Measurements from ENCODE around the gene CBFA2T3.
"Not testable (repeated sequence)": the region's sequence is repeated elsewhere in the genome, so short reads cannot be mapped to it uniquely, and the experiment has no call there.

Gene CBFA2T3

GRCh38 chr16:88920618-88921590 lies 56.1 kb downstream of the CBFA2T3 start:
- DNase-seq: no peak

- DNase-seq: no peak
Observed at GRCh38 chr16:88919936-88920335, 57.1 kb downstream of the CBFA2T3 start.

GRCh38 chr16:88918896-88919295 lies 58.1 kb downstream of the CBFA2T3 start:
- DNase-seq: not testable (repeated sequence)

GRCh38 chr16:88917915-88918627 lies 58.9 kb downstream of the CBFA2T3 start:
- DNase-seq: no peak

GRCh38 chr16:88917146-88917914 lies 59.7 kb downstream of the CBFA2T3 start:
- no peak for DNase-seq

GRCh38 chr16:88915639-88916327 lies 61.2 kb downstream of the CBFA2T3 start:
- DNase-seq: no peak

GRCh38 chr16:88914750-88915368 lies 62.1 kb downstream of the CBFA2T3 start:
- DNase-seq: no peak

GRCh38 chr16:88913870-88914269 lies 63.1 kb downstream of the CBFA2T3 start:
- no peak for DNase-seq

GRCh38 chr16:88913001-88913612 lies 63.9 kb downstream of the CBFA2T3 start:
- no peak for DNase-seq

- no peak for DNase-seq
Observed at GRCh38 chr16:88912556-88912955, 64.5 kb downstream of the CBFA2T3 start.

- DNase-seq: no peak
Observed at GRCh38 chr16:88911946-88912310, 65.1 kb downstream of the CBFA2T3 start.

- DNase-seq: no peak
Observed at GRCh38 chr16:88911136-88911945, 65.7 kb downstream of the CBFA2T3 start.

- DNase-seq: no peak
Observed at GRCh38 chr16:88910284-88911135, 66.5 kb downstream of the CBFA2T3 start.

GRCh38 chr16:88909431-88910210 lies 67.4 kb downstream of the CBFA2T3 start:
- DNase-seq: no peak

GRCh38 chr16:88908307-88908706 lies 68.7 kb downstream of the CBFA2T3 start:
- no peak for DNase-seq

GRCh38 chr16:88907768-88908167 lies 69.2 kb downstream of the CBFA2T3 start:
- no peak for DNase-seq

GRCh38 chr16:88906535-88907105 lies 70.4 kb downstream of the CBFA2T3 start:
- no peak for DNase-seq

GRCh38 chr16:88906020-88906419 lies 71.0 kb downstream of the CBFA2T3 start:
- no peak for DNase-seq

- DNase-seq: no peak
Observed at GRCh38 chr16:88905563-88905962, 71.4 kb downstream of the CBFA2T3 start.

All from NCI-H774 (cell line).